Panc1 (cell line): ENCODE results near the gene RAD21L1. TPM values are rescaled to one million over a fixed set of nuclear protein-coding genes. Genes with fewer than 3 reads are reported as not detected.

Source experiments
- ATAC-seq: fragments of 200-7000 bp; cut with Tn5 transposase; 2 replicates; pipeline ENCODE4 v1.9.1; 2020; ENCODE audit warnings: mild to moderate bottlenecking, moderate library complexity
- BruUV-seq: library from RNA; stranded (reverse); fragments of 400-500 nt; replicated peaks from 2 replicates; lab custom pipeline; 2021; lab: Mats Ljungman, UMichigan
- CTCF ChIA-PET: fragments of 300-600 bp; sonication (Branson Sonifier 250); formaldehyde crosslinking; loops from one replicate; lab custom pipeline; 2022; ENCODE audit warnings: antibody characterized with exemption; lab: Charles Lee
- POLR2A ChIA-PET: fragments of 300-600 bp; sonication (Branson Sonifier 250); formaldehyde crosslinking; loops from one replicate; lab custom pipeline; 2022; ENCODE audit warnings: antibody characterized with exemption; lab: Charles Lee
- DNase-seq: peaks from one replicate; pipeline ENCODE4 v3.0.0-alpha.2; 2010; ENCODE audit warnings: low read depth, low spot score
- H3K27ac ChIP-seq: 2 replicates; pipeline ENCODE4 v1.5.1; 2011; ENCODE audit warnings: mild to moderate bottlenecking, low read length, inconsistent platforms
- H3K27me3 ChIP-seq: fragments of 200-500 bp; sonication (Bioruptor generic); 2 replicates; pipeline ENCODE4 v1.6.0; 2014; ENCODE audit warnings: low read length, inconsistent platforms; ENCODE audit not compliant: control insufficient read depth, insufficient read depth
- H3K36me3 ChIP-seq: fragments of 200-500 bp; sonication (Bioruptor generic); 2 replicates; pipeline ENCODE4 v1.5.1; 2014; ENCODE audit warnings: inconsistent platforms, mild to moderate bottlenecking, low read length, moderate library complexity; ENCODE audit not compliant: control insufficient read depth, insufficient read depth
- H3K4me1 ChIP-seq: 2 replicates; pipeline ENCODE4 v1.5.1; 2011; ENCODE audit warnings: inconsistent platforms, mild to moderate bottlenecking, low read length, moderate library complexity; ENCODE audit not compliant: control insufficient read depth, insufficient read depth
- H3K4me3 ChIP-seq, 2 experiments: 2 replicates each; pipeline ENCODE4 v1.5.1; 2011 to 2012; ENCODE audit warnings: low read depth in 2 of 2, low read length in 2 of 2, mild to moderate bottlenecking in 2 of 2, inconsistent platforms in 1 of 2, moderate library complexity in 1 of 2
- H3K9me3 ChIP-seq: fragments of 200-500 bp; sonication (Bioruptor generic); 2 replicates; pipeline ENCODE4 v1.5.1; 2014; ENCODE audit warnings: low read depth, mild to moderate bottlenecking, inconsistent platforms, low read length, moderate library complexity; ENCODE audit not compliant: control insufficient read depth, insufficient read depth
- CTCF ChIP-seq: fragments of 450-650 bp; IDR thresholded peaks from 2 replicates; pipeline ENCODE4 v1.5.1; 2017; ENCODE audit warnings: mild to moderate bottlenecking
- POLR2AphosphoS5 ChIP-seq: IDR thresholded peaks from 2 replicates; pipeline ENCODE4 v1.6.1; 2012; ENCODE audit warnings: mild to moderate bottlenecking, low read depth, low read length, moderate library complexity
- SIN3A ChIP-seq: IDR thresholded peaks from 2 replicates; pipeline ENCODE4 v1.6.1; 2012; ENCODE audit warnings: low read depth, mild to moderate bottlenecking, low read length, moderate library complexity, borderline replicate concordance; ENCODE audit not compliant: insufficient read depth
- TCF7L2 ChIP-seq: IDR thresholded peaks from 2 replicates; pipeline ENCODE4 v1.6.1; 2011; ENCODE audit warnings: mild to moderate bottlenecking, low read depth, low read length, inconsistent platforms
- in situ Hi-C: cut with HindIII; loops from 2 replicates; pipeline ENCODE4 v1.10.0; 2016; ENCODE audit warnings: low sequenced_read_pairs, low pct_unique_long_range_greater_than_20kb
- intact Hi-C: fragments of 100-400 bp; cut with micrococcal nuclease; formaldehyde crosslinking; loops from one replicate; pipeline ENCODE4 v1.10.0; 2022; ENCODE audit not compliant: unreplicated experiment
- total RNA-seq: library from RNA; stranded (reverse); gene quantifications from one replicate; pipeline ENCODE4 v1.2.1, GENCODE V29; 2021; ENCODE audit not compliant: unreplicated experiment
- TF ChIP-seq, protein P1 (sequence below), 2 experiments: IDR thresholded peaks; 2 replicates each; pipeline ENCODE4 v1.6.1; 2011 to 2012; ENCODE audit warnings: low read depth in 2 of 2, control low read depth in 1 of 2, low read length in 1 of 2, mild to moderate bottlenecking in 1 of 2, moderate library complexity in 1 of 2; ENCODE audit not compliant: insufficient read depth in 1 of 2

RAD21L1 gene
- total RNA-seq, 1 experiment from 2014 or later: 1.0 TPM

DNA sequence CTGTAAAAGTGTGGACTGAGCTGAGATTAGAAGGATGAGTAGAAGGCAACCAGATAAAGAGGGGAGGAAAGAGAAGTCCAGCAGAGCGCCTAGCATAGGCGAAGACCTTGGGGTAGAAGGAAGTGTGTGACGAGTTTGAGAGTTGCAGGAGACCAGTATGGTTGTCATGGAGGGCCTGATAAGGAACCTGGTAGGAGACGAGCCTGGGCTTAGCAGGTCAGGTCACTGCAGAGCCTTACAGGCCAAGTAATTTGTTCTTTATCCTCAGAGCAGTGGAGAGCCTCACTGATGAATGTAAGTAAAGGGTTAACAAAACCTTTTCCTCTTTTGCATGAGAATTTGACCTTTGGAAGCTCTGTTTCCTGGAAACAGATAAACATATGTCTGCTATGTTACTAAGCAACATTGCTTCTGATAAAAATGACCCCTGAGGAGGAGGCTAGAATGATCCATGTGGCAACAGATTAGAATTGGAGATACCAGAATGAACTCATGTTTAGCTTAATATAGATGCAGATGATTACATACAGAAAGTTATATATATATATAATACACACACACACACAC is 38.2 kb upstream of the RAD21L1 start:
- H3K4me1 ChIP-seq: peaks cover 3% of the 10 kb centered on the region; the same call in 1 of the 2 replicates
- DNase-seq (no peak), ATAC-seq (no peak)
- peaks cover 16% of the 10 kb centered on the region for H3K27me3 ChIP-seq
- intact Hi-C loops (no loop called here), in situ Hi-C loops (no loop called here)
- TF ChIP-seq CTCF: no peak
- TF ChIP-seq, protein P1, sequence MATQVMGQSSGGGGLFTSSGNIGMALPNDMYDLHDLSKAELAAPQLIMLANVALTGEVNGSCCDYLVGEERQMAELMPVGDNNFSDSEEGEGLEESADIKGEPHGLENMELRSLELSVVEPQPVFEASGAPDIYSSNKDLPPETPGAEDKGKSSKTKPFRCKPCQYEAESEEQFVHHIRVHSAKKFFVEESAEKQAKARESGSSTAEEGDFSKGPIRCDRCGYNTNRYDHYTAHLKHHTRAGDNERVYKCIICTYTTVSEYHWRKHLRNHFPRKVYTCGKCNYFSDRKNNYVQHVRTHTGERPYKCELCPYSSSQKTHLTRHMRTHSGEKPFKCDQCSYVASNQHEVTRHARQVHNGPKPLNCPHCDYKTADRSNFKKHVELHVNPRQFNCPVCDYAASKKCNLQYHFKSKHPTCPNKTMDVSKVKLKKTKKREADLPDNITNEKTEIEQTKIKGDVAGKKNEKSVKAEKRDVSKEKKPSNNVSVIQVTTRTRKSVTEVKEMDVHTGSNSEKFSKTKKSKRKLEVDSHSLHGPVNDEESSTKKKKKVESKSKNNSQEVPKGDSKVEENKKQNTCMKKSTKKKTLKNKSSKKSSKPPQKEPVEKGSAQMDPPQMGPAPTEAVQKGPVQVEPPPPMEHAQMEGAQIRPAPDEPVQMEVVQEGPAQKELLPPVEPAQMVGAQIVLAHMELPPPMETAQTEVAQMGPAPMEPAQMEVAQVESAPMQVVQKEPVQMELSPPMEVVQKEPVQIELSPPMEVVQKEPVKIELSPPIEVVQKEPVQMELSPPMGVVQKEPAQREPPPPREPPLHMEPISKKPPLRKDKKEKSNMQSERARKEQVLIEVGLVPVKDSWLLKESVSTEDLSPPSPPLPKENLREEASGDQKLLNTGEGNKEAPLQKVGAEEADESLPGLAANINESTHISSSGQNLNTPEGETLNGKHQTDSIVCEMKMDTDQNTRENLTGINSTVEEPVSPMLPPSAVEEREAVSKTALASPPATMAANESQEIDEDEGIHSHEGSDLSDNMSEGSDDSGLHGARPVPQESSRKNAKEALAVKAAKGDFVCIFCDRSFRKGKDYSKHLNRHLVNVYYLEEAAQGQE (IDR thresholded peaks at IDR 0.05; ENCODE audit: insufficient read depth in 1 of 2, low read depth in 2 of 2, low read length in 1 of 2): no peak
- TF ChIP-seq TCF7L2: no peak
- TF ChIP-seq POLR2AphosphoS5: no peak
- TF ChIP-seq SIN3A: no peak
- no TSS peak for BruUV-seq
- no peak overlapping the region for H3K27ac ChIP-seq
- no peaks in the 10 kb centered on the region for H3K9me3 ChIP-seq
- CTCF ChIA-PET: no interaction called here
- no peaks in the 10 kb centered on the region for H3K36me3 ChIP-seq
- POLR2A ChIA-PET: no interaction called here
- H3K4me3 ChIP-seq: no peak overlapping the region

DNA sequence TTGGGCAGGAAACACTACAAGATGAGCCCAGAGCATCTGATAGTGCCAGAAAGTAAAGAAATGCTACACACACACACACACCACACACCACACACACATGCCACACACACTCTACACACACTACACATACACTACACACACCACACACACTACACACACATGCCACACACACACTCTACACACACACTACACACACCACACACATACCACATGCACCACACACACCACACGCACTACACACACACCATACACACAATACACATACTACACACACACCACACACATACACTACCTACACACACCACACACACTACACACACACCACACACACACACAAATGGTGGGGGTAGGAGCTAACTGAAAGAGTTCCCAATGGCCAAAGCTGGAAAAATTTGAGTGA is 37.5 kb upstream of the RAD21L1 start:
- peaks cover 16% of the 10 kb centered on the region for H3K27me3 ChIP-seq
- no peaks in the 10 kb centered on the region for H3K9me3 ChIP-seq
- no TSS peak for BruUV-seq
- no peaks in the 10 kb centered on the region for H3K36me3 ChIP-seq
- no peak for TF ChIP-seq SIN3A
- TF ChIP-seq TCF7L2: no peak
- TF ChIP-seq POLR2AphosphoS5: no peak
- no peak for TF ChIP-seq CTCF
- TF ChIP-seq, protein P1 (IDR thresholded peaks at IDR 0.05; ENCODE audit: insufficient read depth in 1 of 2, low read depth in 2 of 2, low read length in 1 of 2): no peak
- H3K4me1 ChIP-seq: peaks cover 3% of the 10 kb centered on the region; the same call in 1 of the 2 replicates
- in situ Hi-C loops: no loop called here
- ATAC-seq (no peak), DNase-seq (no peak)
- CTCF ChIA-PET: no interaction called here
- H3K27ac ChIP-seq: no peak overlapping the region
- intact Hi-C loops: no loop called here
- no peak overlapping the region for H3K4me3 ChIP-seq
- POLR2A ChIA-PET: no interaction called here
